ENCODE measurements around the gene CDK3.

The CDK3 gene

DNA sequence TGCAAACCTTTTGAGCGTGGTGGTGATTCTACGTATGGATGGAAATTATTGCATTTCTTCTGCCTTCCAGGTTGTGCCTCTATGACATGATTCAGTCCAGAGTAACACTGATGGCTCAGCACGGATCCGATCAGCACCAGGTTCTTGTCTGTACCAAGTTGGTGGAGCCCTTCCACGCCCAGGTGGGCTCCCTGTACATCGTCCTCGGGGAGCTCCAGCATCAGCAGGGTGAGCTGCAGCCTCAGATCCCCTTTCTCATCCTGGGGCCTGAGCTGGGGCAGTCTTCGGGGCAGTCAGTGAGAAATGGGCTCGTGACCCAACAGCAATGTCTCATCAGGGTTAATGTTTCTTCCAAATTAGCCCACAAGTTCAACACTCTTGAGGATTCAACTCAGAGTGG is 9.3 kb upstream of the CDK3 start:
- CTCF ChIA-PET, result no interaction called here
- POLR2A ChIA-PET, result no interaction called here
- no peak overlapping the region for H3K27ac ChIP-seq (ENCODE audit: insufficient read depth in 1 of 2, low read depth in 1 of 2, low read length in 2 of 2, poor library complexity in 1 of 2, severe bottlenecking in 2 of 2)
- H3K36me3 ChIP-seq (ENCODE audit: control insufficient read depth in 4 of 4, insufficient read depth in 4 of 4, low read length in 3 of 4), result peaks cover 0 to 15% (median 7%) of the 10 kb centered on the region in 4 experiments
- no peaks in the 10 kb centered on the region for H3K9me3 ChIP-seq (ENCODE audit: control extremely low read depth in 1 of 5, control insufficient read depth in 4 of 5, insufficient read depth in 2 of 5, low read depth in 1 of 5, low read length in 4 of 5)
- 97% methylated on average over 8 of the region's 9 CpGs for WGBS (ENCODE audit: insufficient coverage)
- no peak for DNase-seq
- peaks cover 0 to 5% (median under 1%) of the 10 kb centered on the region in 4 experiments for H3K4me1 ChIP-seq (ENCODE audit: control extremely low read depth in 1 of 4, control insufficient read depth in 4 of 4, insufficient read depth in 4 of 4, low read length in 3 of 4)
- H3K27me3 ChIP-seq (replicated peaks in 2 of 5; ENCODE audit: control insufficient read depth in 4 of 5, insufficient read depth in 5 of 5, low read length in 4 of 5), result no peaks in the 10 kb centered on the region
- no peak overlapping the region for H3K4me3 ChIP-seq (ENCODE audit: control insufficient read depth in 1 of 7, extremely low read depth in 1 of 7, insufficient read depth in 4 of 7, low read depth in 2 of 7, low read length in 6 of 7)

DNA sequence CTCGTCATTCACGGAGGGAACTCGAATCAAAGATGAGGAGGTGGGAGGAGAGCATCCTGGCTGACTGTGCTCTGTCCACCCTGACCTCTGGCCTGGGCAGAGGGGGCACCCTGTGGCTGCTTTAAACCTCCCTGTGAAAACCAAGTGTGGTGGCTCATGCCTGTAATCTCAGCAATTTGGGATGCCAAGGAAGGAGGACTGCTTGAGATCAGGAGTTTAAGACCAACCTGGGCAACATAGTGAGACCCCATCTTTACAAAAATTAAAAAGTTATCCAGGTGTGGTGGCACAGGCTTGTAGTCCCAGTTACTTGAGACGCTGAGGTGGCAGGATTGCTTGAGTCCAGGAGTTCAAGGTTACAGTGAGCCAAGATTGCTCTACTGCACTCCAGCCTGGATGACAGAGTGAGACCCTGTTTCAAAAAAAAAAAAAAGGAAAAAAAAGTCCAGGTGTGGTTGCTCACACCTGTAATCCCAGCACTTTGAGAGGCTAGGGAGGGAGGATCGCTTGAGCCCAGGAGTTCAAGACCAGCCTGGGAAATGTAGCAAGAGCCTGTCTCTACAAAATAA is 5.8 kb upstream of the CDK3 start:
- H3K4me1 ChIP-seq (ENCODE audit: control extremely low read depth in 1 of 4, control insufficient read depth in 4 of 4, insufficient read depth in 4 of 4, low read length in 3 of 4), result peaks cover 0 to 28% (median 16%) of the 10 kb centered on the region in 4 experiments
- no peaks in the 10 kb centered on the region for H3K27me3 ChIP-seq (replicated peaks in 2 of 5; ENCODE audit: control insufficient read depth in 4 of 5, insufficient read depth in 5 of 5, low read length in 4 of 5)
- H3K4me3 ChIP-seq (ENCODE audit: control insufficient read depth in 1 of 7, extremely low read depth in 1 of 7, insufficient read depth in 4 of 7, low read depth in 2 of 7, low read length in 6 of 7), result no peak overlapping the region
- H3K27ac ChIP-seq (ENCODE audit: insufficient read depth in 1 of 2, low read depth in 1 of 2, low read length in 2 of 2, poor library complexity in 1 of 2, severe bottlenecking in 2 of 2), result no peak overlapping the region
- ChIA-PET POLR2A (no interaction called here), CTCF (interaction anchor here (4.4 to 14.8 kb wide), 3 partner anchors 11 to 90 kb away, joined by 17 to 183 read pairs (median 33); partner anchors contain the start of gene MRPL38)
- H3K9me3 ChIP-seq (ENCODE audit: control extremely low read depth in 1 of 5, control insufficient read depth in 4 of 5, insufficient read depth in 2 of 5, low read depth in 1 of 5, low read length in 4 of 5), result no peaks in the 10 kb centered on the region
- no peak for DNase-seq
- H3K36me3 ChIP-seq (ENCODE audit: control insufficient read depth in 4 of 4, insufficient read depth in 4 of 4, low read length in 3 of 4), result peaks cover 0 to 15% (median 7%) of the 10 kb centered on the region in 4 experiments
- WGBS (ENCODE audit: insufficient coverage), result 100% methylated on average over 4 of the region's 5 CpGs

DNA sequence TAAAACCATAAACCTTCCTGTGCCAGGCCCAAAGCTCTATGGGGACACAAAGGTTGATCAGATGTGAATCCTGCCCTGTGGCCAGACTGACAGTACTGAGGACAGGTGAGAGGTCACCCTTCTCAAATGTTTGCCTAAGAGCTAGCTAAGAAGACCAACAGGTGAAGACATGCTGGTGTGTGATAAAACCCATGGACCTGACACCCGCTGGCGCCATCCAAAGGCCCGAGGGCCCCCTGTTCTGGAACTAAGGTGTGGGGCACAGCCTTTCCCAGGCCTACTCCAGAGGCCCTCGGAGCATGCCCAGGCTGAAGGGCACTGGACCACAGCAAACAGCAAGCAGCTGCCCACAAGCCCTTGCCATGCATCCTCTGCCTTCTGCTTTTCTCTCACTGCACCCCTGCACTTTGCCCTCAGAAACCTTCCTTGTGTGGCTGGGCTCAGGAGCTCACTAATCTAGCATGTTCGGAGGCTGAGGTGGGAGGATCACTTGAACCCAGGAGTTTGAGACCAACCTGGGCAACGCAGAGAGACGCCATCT is 5.2 kb upstream of the CDK3 start:
- no peak overlapping the region for H3K27ac ChIP-seq (ENCODE audit: insufficient read depth in 1 of 2, low read depth in 1 of 2, low read length in 2 of 2, poor library complexity in 1 of 2, severe bottlenecking in 2 of 2)
- H3K27me3 ChIP-seq (replicated peaks in 2 of 5; ENCODE audit: control insufficient read depth in 4 of 5, insufficient read depth in 5 of 5, low read length in 4 of 5), result no peaks in the 10 kb centered on the region
- no peak overlapping the region for H3K4me3 ChIP-seq (ENCODE audit: control insufficient read depth in 1 of 7, extremely low read depth in 1 of 7, insufficient read depth in 4 of 7, low read depth in 2 of 7, low read length in 6 of 7)
- 98% methylated on average over 5 of the region's 7 CpGs for WGBS (ENCODE audit: insufficient coverage)
- ChIA-PET POLR2A (no interaction called here), CTCF (interaction anchor here (4.4 to 14.8 kb wide), 3 partner anchors 11 to 90 kb away, joined by 17 to 183 read pairs (median 33); partner anchors contain the start of gene MRPL38)
- H3K9me3 ChIP-seq (ENCODE audit: control extremely low read depth in 1 of 5, control insufficient read depth in 4 of 5, insufficient read depth in 2 of 5, low read depth in 1 of 5, low read length in 4 of 5), result no peaks in the 10 kb centered on the region
- H3K36me3 ChIP-seq (ENCODE audit: control insufficient read depth in 4 of 4, insufficient read depth in 4 of 4, low read length in 3 of 4), result peaks cover 0 to 15% (median 8%) of the 10 kb centered on the region in 4 experiments
- DNase-seq, result no peak
- peaks cover 0 to 33% (median 16%) of the 10 kb centered on the region in 4 experiments for H3K4me1 ChIP-seq (ENCODE audit: control extremely low read depth in 1 of 4, control insufficient read depth in 4 of 4, insufficient read depth in 4 of 4, low read length in 3 of 4)

DNA sequence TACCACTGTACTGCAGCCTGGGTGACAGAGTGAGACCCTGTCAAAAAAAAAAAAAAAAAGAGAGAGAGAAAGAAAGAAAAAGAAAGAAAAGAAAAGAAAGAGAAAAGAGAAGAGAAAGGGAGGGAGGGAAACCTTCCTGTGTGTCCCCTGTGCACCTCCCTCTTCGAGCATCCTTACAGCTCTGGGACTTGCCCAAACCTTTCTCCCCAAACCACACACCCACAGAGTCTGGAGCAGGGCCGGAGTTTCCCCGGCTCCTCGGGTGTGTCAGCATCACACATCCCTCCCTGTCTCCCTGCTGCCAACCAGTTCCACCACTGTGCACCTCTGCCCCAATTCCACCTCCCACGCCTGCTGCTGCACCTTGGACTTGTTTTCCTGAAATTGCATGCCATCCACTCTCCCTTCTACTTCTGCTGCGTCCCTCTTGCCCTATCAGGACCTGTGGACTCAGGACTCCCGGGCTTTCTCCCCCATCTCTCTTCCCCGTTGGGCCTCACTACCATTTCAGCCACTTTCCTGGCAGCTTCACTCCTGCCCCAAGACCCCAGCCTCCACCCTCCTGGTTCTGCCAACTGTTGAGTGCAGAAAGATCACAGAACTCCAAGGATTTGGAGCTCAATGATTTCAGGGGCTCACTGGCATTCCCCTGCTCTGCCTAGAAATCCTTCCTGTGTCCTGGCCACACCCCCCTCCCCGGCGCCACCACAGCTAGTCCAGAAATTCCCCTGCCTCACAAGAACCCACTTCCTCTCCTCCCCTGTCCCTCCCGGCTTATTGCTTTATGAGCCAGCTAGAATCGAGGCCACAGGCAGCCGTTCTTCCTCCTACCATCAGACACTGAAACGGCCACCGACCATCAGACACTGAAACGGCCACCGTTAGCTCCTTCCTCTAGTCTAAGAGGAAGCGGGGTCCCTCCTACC is 3.7 kb upstream of the CDK3 start:
- DNase-seq, result peak; percentile 52 to 76 (median 71)
- Histone ChIP-seq H3K27ac (ENCODE audit: insufficient read depth in 1 of 2, low read depth in 1 of 2, low read length in 2 of 2, poor library complexity in 1 of 2, severe bottlenecking in 2 of 2) (peak overlapping the region; percentile 40 to 76), H3K4me3 (ENCODE audit: control insufficient read depth in 1 of 7, extremely low read depth in 1 of 7, insufficient read depth in 4 of 7, low read depth in 2 of 7, low read length in 6 of 7) (peak overlapping the region in 6 of 7 experiments; percentile 13 to 53 (median 36)), H3K4me1 (ENCODE audit: control extremely low read depth in 1 of 4, control insufficient read depth in 4 of 4, insufficient read depth in 4 of 4, low read length in 3 of 4) (peaks cover 0 to 33% (median 16%) of the 10 kb centered on the region in 4 experiments), H3K9me3 (ENCODE audit: control extremely low read depth in 1 of 5, control insufficient read depth in 4 of 5, insufficient read depth in 2 of 5, low read depth in 1 of 5, low read length in 4 of 5) (no peaks in the 10 kb centered on the region), H3K36me3 (ENCODE audit: control insufficient read depth in 4 of 4, insufficient read depth in 4 of 4, low read length in 3 of 4) (peaks cover 0 to 11% (median 6%) of the 10 kb centered on the region in 4 experiments), H3K27me3 (replicated peaks in 2 of 5; ENCODE audit: control insufficient read depth in 4 of 5, insufficient read depth in 5 of 5, low read length in 4 of 5) (no peaks in the 10 kb centered on the region)
- CTCF ChIA-PET, result interaction anchor here (0.6 to 14.8 kb wide), 9 partner anchors 9 to 402 kb away, joined by 3 to 183 read pairs (median 4); partner anchors contain the start of gene MRPL38
- POLR2A ChIA-PET, result interaction anchor here (0.7 to 1.7 kb wide), 3 partner anchors 16 to 97 kb away, joined by 3 to 6 read pairs (median 6); partner anchors contain the start of genes ACOX1 and TEN1
- WGBS (ENCODE audit: insufficient coverage), result 5% methylated on average over 16 of the region's 18 CpGs

DNA sequence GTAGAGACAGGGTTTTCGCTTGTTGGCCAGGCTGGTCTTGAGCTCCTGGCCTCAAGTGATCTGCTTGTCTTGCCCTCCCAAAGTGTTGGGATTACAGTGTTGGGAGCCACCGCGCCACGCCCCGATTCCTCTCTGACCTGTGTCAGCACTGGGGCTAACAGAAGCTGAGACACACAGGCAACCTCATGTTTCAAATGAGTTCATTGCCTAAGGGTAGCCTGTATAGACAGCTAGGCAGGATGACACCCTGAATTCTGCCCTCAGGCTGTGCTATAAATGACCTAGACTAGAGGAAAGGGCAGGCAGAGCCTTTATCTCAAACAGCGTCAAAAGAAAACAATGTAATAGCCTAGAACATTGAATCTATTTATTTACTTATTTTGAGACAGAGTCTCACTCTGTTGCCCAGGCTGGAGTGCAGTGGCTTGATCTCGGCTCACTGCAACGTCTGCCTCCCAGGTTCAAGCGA is 2.3 kb upstream of the CDK3 start:
- H3K4me3 ChIP-seq (ENCODE audit: control insufficient read depth in 1 of 7, extremely low read depth in 1 of 7, insufficient read depth in 4 of 7, low read depth in 2 of 7, low read length in 6 of 7), result no peak overlapping the region
- no peaks in the 10 kb centered on the region for H3K9me3 ChIP-seq (ENCODE audit: control extremely low read depth in 1 of 5, control insufficient read depth in 4 of 5, insufficient read depth in 2 of 5, low read depth in 1 of 5, low read length in 4 of 5)
- ChIA-PET POLR2A (no interaction called here), CTCF (interaction anchor here (0.7 to 14.8 kb wide), 10 partner anchors 8 to 659 kb away, joined by 3 to 183 read pairs (median 4); partner anchors contain the start of gene MRPL38)
- peaks cover 0 to 17% (median 13%) of the 10 kb centered on the region in 4 experiments for H3K36me3 ChIP-seq (ENCODE audit: control insufficient read depth in 4 of 4, insufficient read depth in 4 of 4, low read length in 3 of 4)
- H3K4me1 ChIP-seq (ENCODE audit: control extremely low read depth in 1 of 4, control insufficient read depth in 4 of 4, insufficient read depth in 4 of 4, low read length in 3 of 4), result peaks cover 0 to 33% (median 16%) of the 10 kb centered on the region in 4 experiments
- DNase-seq, result no peak
- H3K27me3 ChIP-seq (replicated peaks in 2 of 5; ENCODE audit: control insufficient read depth in 4 of 5, insufficient read depth in 5 of 5, low read length in 4 of 5), result no peaks in the 10 kb centered on the region
- WGBS (ENCODE audit: insufficient coverage), result 96% methylated on average over 8 of the region's 9 CpGs
- no peak overlapping the region for H3K27ac ChIP-seq (ENCODE audit: insufficient read depth in 1 of 2, low read depth in 1 of 2, low read length in 2 of 2, poor library complexity in 1 of 2, severe bottlenecking in 2 of 2)

DNA sequence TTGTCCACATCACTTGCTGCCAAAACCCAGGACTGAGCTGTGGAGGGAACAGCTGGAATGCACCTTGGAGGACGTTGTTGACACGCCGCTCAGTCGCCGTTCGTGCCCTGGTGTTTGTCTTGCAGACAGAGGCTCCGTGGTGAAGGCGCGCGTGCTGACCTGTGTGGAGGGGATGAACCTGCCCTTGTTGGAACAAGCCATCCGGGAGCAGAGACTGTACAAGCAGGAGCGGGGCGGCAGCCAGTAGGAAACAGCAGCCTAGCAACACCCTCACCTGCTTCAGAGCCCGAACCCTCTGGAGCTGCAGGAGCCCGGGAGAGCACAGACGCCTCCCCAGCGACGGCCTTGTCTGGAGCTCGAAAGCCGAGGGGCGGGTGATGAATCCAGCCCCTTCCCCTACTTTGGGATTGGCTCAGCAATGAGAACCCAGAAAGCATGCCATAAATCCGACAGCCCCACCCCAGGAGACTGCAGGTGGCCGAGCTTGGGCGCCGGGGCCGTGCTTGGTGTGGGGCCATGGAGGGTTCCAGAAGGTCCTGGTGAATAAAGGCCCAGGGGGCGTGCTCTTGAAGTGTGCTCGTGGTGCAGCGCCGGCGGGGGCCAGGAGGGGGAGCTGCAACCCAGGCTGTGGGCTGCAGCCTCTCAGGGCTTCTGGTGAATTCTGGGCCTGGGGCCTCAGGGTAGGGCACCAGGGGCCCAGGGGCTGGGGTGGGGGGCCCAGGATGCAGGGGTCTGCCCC is 470 bp upstream of the CDK3 start:
- WGBS (ENCODE audit: insufficient coverage), result 74% methylated on average over 30 of the region's 31 CpGs
- ChIA-PET CTCF (interaction anchor here (0.7 to 14.8 kb wide), 16 partner anchors 8 to 282 kb away, joined by 3 to 183 read pairs (median 3); partner anchors contain the start of gene EVPL), POLR2A (no interaction called here)
- DNase-seq, result peak; percentile 54 to 73 (median 70)
- peaks cover 0 to 26% (median 14%) of the 10 kb centered on the region in 4 experiments for H3K36me3 ChIP-seq (ENCODE audit: control insufficient read depth in 4 of 4, insufficient read depth in 4 of 4, low read length in 3 of 4)
- H3K9me3 ChIP-seq (ENCODE audit: control extremely low read depth in 1 of 5, control insufficient read depth in 4 of 5, insufficient read depth in 2 of 5, low read depth in 1 of 5, low read length in 4 of 5), result no peaks in the 10 kb centered on the region
- H3K27ac ChIP-seq (ENCODE audit: insufficient read depth in 1 of 2, low read depth in 1 of 2, low read length in 2 of 2, poor library complexity in 1 of 2, severe bottlenecking in 2 of 2), result no peak overlapping the region
- H3K4me3 ChIP-seq (ENCODE audit: control insufficient read depth in 1 of 7, extremely low read depth in 1 of 7, insufficient read depth in 4 of 7, low read depth in 2 of 7, low read length in 6 of 7), result no peak overlapping the region
- peaks cover 0 to 34% (median 18%) of the 10 kb centered on the region in 4 experiments for H3K4me1 ChIP-seq (ENCODE audit: control extremely low read depth in 1 of 4, control insufficient read depth in 4 of 4, insufficient read depth in 4 of 4, low read length in 3 of 4)
- no peaks in the 10 kb centered on the region for H3K27me3 ChIP-seq (replicated peaks in 2 of 5; ENCODE audit: control insufficient read depth in 4 of 5, insufficient read depth in 5 of 5, low read length in 4 of 5)
